ENCODE results near the gene PAPPA.

DNA sequence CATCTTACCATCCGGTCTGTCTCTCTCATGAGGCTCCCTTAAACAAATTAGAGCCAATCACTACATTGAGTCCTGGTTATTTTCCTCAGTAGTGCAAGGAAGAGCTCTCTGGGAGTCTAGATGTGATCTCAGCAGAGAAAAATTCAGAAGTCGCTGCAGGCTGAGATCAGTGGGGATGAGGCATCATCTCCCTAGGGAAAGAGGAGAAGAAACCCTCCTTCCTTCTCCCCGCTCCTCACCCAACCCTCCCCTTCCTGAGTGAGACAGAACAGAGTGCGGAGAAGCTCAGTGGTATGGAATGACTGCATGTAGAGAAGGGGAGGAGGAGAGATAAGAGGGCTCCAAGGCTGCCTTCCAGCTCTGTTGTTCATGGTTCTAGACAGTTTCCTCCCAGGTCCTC, 80.5 kb downstream of the PAPPA start:
- TF ChIP-seq, protein P1, sequence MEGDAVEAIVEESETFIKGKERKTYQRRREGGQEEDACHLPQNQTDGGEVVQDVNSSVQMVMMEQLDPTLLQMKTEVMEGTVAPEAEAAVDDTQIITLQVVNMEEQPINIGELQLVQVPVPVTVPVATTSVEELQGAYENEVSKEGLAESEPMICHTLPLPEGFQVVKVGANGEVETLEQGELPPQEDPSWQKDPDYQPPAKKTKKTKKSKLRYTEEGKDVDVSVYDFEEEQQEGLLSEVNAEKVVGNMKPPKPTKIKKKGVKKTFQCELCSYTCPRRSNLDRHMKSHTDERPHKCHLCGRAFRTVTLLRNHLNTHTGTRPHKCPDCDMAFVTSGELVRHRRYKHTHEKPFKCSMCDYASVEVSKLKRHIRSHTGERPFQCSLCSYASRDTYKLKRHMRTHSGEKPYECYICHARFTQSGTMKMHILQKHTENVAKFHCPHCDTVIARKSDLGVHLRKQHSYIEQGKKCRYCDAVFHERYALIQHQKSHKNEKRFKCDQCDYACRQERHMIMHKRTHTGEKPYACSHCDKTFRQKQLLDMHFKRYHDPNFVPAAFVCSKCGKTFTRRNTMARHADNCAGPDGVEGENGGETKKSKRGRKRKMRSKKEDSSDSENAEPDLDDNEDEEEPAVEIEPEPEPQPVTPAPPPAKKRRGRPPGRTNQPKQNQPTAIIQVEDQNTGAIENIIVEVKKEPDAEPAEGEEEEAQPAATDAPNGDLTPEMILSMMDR (IDR thresholded peaks at IDR 0.05): no peak
- no peak for TF ChIP-seq POLR2A (IDR thresholded peaks at IDR 0.05)
